DMS53 (cell line): ENCODE measurements around the gene LRP1B.

Experiments
- DNase-seq: peaks from one replicate; lab custom pipeline; 2025; lab: John Stamatoyannopoulos, UW

Gene LRP1B

DNA sequence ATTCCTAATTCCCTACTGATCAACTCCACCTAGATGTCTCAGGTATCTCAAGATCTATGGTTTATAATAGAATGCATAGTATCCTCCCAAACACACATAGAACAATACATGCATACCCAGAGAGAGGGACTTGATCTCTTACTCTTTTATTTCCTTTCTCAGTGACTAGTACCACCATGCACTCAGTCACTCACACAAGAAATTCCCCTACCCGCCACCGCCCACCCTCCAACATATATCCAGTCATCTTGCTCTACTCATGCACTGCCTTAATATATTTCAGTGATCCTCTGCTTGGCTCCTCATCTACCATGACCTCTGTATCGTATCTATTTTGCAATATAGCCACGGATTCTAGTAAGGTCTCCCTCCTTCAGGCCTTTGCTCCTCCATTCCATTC is 996.9 kb downstream of the LRP1B start:
- DNase-seq: no peak

GRCh38 chr2:141125432-141125831 is 1005.4 kb downstream of the LRP1B start:
- no peak for DNase-seq

GRCh38 chr2:141118836-141119235 is 1012.0 kb downstream of the LRP1B start:
- DNase-seq: no peak

DNA sequence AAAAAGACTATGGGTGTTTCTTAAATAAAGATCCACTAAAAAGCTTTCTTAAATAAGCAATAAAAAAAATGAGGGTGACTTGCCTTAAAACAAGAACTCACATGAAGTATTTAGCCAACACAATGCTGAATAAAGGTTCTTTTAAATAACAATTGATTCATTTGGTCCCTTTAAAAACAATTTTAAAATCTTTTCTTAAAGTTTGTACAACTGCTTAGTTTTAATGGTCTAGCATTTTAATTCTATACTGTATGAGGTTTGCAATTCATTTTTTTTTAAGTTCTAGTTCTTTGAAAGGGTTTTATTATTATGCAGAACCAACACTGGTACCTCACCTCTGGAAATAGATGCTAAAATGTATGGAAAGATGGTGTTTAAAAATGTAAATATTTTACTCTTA is 1017.5 kb downstream of the LRP1B start:
- no peak for DNase-seq

DNA sequence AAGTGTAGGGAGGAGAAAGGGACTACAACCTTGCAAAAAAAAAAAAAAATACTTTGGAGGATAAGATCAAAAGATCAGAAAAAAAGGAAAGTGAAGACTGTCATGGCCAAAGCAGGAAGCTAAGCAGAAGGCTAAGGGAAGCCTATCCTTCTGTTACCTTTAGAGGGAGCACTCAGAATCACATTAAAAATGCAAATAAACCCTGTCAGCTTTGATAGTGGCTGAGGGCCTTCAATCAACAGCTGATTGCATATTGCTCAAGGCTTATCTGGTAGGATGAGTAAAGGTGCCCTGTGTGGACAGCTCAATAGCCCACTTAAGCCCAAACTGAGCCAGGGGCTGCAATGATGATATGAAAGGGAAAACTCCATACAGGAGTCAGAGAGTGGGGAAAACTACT is 1021.2 kb downstream of the LRP1B start:
- DNase-seq: peak; percentile 4

DNA sequence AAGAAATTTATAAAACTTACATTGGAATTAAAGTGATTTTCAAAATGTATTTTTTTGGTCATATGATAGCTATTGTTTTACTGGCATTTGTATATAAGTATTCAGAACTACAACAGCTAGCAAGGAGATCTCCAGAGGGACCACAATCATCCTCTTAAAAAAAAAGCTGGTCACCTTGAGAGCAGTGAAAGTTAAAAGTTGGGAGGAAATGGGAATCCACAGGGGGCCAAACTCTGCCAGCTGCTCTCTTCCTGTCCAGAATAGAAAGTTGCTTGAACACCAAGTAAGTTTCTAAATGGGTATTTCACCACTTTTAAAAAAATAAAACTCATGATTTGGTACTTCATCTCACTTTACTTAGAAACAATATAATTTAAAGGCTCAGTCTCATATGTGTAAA is 1025.1 kb downstream of the LRP1B start:
- no peak for DNase-seq

- DNase-seq: no peak
Measured at GRCh38 chr2:141103216-141103615, 1027.6 kb downstream of the LRP1B start.

- no peak for DNase-seq
Measured at GRCh38 chr2:141079231-141079630, 1051.6 kb downstream of the LRP1B start.

GRCh38 chr2:141075753-141076152 is 1055.1 kb downstream of the LRP1B start:
- no peak for DNase-seq

DNA sequence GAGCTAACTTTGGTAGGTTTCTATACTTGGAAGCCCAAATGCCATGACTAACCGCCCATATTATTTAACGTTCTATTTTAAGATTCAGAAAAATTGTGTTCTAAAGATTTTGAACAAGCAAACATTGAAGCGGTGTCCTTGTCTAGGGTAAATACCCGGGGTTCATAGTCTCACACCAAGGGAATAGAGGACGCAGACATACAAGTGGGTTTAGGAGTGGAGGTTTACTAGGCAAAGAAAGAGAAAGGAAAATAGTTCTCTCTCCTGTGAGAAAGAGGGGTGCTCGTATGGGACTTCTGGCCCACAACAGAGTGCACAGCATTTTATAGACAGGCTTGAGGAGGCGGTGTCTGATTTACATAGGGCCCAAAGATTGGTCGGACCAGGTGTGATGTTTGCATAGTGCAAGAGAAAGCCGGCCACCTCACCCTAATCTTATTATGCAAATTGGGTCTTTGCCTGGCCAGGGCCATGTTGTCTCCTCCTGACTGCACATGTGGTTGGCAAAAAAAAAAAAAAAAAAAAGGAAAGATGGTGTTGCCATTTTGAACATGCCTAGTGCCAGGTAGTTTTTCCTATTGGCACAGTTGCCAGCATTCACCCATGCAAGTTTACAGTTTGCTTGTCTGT is 1062.6 kb downstream of the LRP1B start:
- no peak for DNase-seq

- peak; percentile 1 for DNase-seq
Measured at GRCh38 chr2:141065042-141065441, 1065.8 kb downstream of the LRP1B start.

- DNase-seq: no peak
Measured at GRCh38 chr2:141063406-141063805, 1067.4 kb downstream of the LRP1B start.

DNA sequence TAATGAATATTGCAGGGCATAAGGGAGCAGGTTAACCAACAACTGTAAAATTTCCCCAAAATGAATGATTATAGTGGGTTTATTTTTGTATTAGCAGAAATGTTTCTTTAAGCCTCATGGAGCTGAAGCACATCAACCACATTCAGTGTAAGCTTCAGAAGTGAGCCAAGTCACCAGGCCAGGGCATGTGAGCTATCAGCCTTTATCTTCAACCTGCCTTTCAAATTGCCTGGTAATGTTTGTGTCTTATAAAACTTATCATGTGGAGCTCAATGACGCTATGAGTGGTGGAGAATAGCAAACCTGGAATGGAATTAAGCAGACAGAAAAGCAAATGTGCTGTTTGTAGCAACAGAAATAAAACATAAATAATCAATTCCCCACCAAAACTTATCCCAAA is 1068.4 kb downstream of the LRP1B start:
- no peak for DNase-seq

DNA sequence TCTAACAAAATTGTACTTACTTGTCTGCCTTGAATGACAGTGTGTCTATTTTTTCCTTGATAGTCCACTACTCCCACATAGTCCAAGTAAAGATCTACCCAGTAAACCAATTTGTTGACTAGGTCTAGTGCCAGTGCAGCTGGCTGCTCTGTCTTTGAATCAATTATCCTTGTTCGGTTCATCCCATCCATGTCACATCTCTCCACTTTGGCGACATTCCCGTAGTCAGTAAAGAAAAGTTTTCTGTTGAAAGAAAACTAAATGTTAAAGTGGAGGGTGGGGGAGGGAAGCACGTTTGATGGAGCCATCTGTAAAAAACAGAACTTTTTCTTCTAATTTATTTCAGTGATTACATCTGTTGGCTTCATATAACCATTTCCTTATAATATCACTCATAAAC is 1068.8 kb downstream of the LRP1B start:
- no peak for DNase-seq

- no peak for DNase-seq
Measured at GRCh38 chr2:141058556-141058955, 1072.3 kb downstream of the LRP1B start.

- DNase-seq: no peak
Measured at GRCh38 chr2:141055531-141055930, 1075.3 kb downstream of the LRP1B start.

DNA sequence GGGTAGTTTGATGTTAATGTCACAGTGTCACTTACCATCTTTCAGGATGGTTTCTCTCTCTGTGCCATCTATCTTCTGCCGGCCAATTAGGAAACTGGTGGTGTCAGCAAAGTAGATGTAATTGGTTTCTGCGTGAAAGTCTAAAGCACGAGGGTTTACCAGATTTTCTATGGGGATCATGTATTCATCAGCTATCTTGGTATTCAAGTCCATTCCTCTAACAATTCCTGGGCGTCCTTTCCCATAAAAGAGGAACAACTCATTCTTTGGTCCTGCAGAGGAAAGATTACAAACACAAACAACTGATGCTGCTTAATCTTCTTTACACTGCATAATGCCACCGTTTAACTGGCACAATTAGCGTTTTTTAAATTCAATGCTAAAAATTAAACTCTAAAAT is 1081.9 kb downstream of the LRP1B start:
- DNase-seq: no peak

- peak; percentile 44 for DNase-seq
Measured at GRCh38 chr2:141041281-141041680, 1089.5 kb downstream of the LRP1B start.

GRCh38 chr2:141038341-141038740 is 1092.5 kb downstream of the LRP1B start:
- no peak for DNase-seq

- DNase-seq: no peak
Measured at GRCh38 chr2:141037361-141037760, 1093.5 kb downstream of the LRP1B start.

GRCh38 chr2:141035846-141036420 is 1094.9 kb downstream of the LRP1B start:
- DNase-seq: no peak

DNA sequence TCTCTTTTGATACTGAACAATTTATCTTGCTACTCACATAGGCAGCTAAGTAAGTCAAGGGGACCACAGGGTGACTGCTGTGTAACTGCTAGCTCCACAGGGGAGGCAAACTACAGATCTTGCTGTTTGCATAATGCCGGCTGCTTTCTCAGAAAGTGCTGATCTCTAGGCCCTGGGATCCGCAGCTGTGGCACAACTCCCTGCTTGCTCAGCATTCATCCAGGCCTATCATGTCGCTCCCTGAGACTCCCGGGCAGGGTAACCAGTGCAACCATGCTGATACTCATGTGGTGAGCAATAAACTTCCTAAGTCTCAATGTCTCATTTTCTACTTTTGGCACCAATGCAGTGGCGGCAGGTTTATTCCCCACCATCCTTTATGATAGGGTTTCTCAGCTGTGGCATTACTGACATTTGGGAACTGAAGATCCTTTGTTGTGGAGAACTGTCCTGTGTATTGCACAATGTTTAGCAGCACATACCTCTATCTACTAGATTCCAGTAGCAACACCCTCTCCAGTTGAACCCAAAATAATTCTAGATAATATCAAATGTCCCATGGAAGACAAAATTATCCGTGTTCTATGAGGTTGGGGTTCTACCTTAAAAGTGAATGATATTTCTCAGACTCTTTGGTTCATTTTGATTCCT is 1101.3 kb downstream of the LRP1B start:
- no peak for DNase-seq

GRCh38 chr2:141027221-141027620 is 1103.6 kb downstream of the LRP1B start:
- DNase-seq: no peak

- DNase-seq: no peak
Measured at GRCh38 chr2:141021611-141022010, 1109.2 kb downstream of the LRP1B start.
